SK-N-SH treated with all-trans-retinoic acid at 6 μM for 48 hours (cell line): ENCODE results near the gene KCNMA1.

Experiments used
- ATAC-seq: fragments of 200-7000 bp; cut with Tn5 transposase; 3 replicates; pipeline ENCODE4 v1.9.1; 2020; ENCODE audit warnings: mild to moderate bottlenecking, moderate library complexity
- ARNTL ChIP-seq: fragments of 450-650 bp; formaldehyde crosslinking; IDR thresholded peaks from 2 replicates; pipeline ENCODE4 v1.5.0; 2020; ENCODE audit warnings: low read depth, mild to moderate bottlenecking, moderate library complexity, borderline replicate concordance
- BACH2 ChIP-seq: fragments of 250-450 bp; sonication (Bioruptor Pico); IDR thresholded peaks from 2 replicates; pipeline ENCODE4 v1.9.0; 2021; ENCODE audit warnings: mild to moderate bottlenecking, borderline replicate concordance
- CSDC2 ChIP-seq: fragments of 250-450 bp; sonication (Bioruptor Pico); IDR thresholded peaks from 2 replicates; pipeline ENCODE4 v1.5.0; 2020; ENCODE audit warnings: mild to moderate bottlenecking, moderate library complexity
- ESRRG ChIP-seq: fragments of 250-450 bp; sonication (Bioruptor Pico); IDR thresholded peaks from 2 replicates; pipeline ENCODE4 v1.6.1; 2021; ENCODE audit warnings: mild to moderate bottlenecking
- GLIS3 ChIP-seq: fragments of 250-450 bp; sonication (Bioruptor Pico); IDR thresholded peaks from 2 replicates; pipeline ENCODE4 v1.5.0; 2020; ENCODE audit warnings: mild to moderate bottlenecking, moderate library complexity
- OSR1 ChIP-seq: fragments of 250-450 bp; sonication (Bioruptor Pico); IDR thresholded peaks from 2 replicates; pipeline ENCODE4 v1.8.0; 2022; ENCODE audit warnings: moderate library complexity, mild to moderate bottlenecking, inconsistent platforms
- PPARA ChIP-seq: fragments of 250-450 bp; sonication (Bioruptor Pico); IDR thresholded peaks from 2 replicates; pipeline ENCODE4 v1.5.0; 2020; ENCODE audit warnings: mild to moderate bottlenecking, borderline replicate concordance
- RARB ChIP-seq: fragments of 250-450 bp; sonication (Bioruptor Pico); IDR thresholded peaks from 2 replicates; pipeline ENCODE4 v1.8.0; 2021; ENCODE audit warnings: mild to moderate bottlenecking, moderate library complexity
- SNAI2 ChIP-seq: fragments of 250-450 bp; sonication (Bioruptor Pico); IDR thresholded peaks from 2 replicates; pipeline ENCODE4 v1.5.0; 2020; ENCODE audit warnings: mild to moderate bottlenecking, moderate library complexity
- TCF4 ChIP-seq: fragments of 250-450 bp; sonication (Bioruptor Pico); IDR thresholded peaks from 2 replicates; pipeline ENCODE4 v1.8.0; 2021; ENCODE audit warnings: mild to moderate bottlenecking, moderate library complexity, borderline replicate concordance
- TOX ChIP-seq: fragments of 250-450 bp; sonication (Bioruptor Pico); IDR thresholded peaks from 2 replicates; pipeline ENCODE4 v1.8.0; 2021; ENCODE audit warnings: mild to moderate bottlenecking, moderate library complexity, borderline replicate concordance
- ZC3H10 ChIP-seq: fragments of 250-450 bp; sonication (Bioruptor Pico); IDR thresholded peaks from 2 replicates; pipeline ENCODE4 v1.5.1; 2021; ENCODE audit warnings: mild to moderate bottlenecking, moderate library complexity
- ZFP30 ChIP-seq: fragments of 450-650 bp; formaldehyde crosslinking; IDR thresholded peaks from 2 replicates; pipeline ENCODE4 v1.5.0; 2022; ENCODE audit warnings: mild to moderate bottlenecking, moderate library complexity
- ZNF565 ChIP-seq: fragments of 450-650 bp; formaldehyde crosslinking; conservative IDR thresholded peaks from 2 replicates; pipeline ENCODE4 v1.5.0; 2020; ENCODE audit warnings: low read depth, mild to moderate bottlenecking, moderate library complexity
- ZNF70 ChIP-seq: fragments of 450-650 bp; formaldehyde crosslinking; IDR thresholded peaks from 2 replicates; pipeline ENCODE4 v1.5.0; 2020; ENCODE audit warnings: mild to moderate bottlenecking, moderate library complexity
- ZNF8 ChIP-seq: fragments of 450-650 bp; formaldehyde crosslinking; IDR thresholded peaks from 2 replicates; pipeline ENCODE4 v1.5.0; 2020; ENCODE audit warnings: mild to moderate bottlenecking, moderate library complexity
- TF ChIP-seq, protein P1 (sequence below): fragments of 250-450 bp; sonication (Bioruptor Pico); IDR thresholded peaks from 2 replicates; pipeline ENCODE4 v1.5.1; 2020; ENCODE audit warnings: low read depth, mild to moderate bottlenecking, moderate library complexity
- TF ChIP-seq, protein P2 (sequence below): fragments of 250-450 bp; sonication (Bioruptor Pico); IDR thresholded peaks from 2 replicates; pipeline ENCODE4 v1.8.0; 2020; ENCODE audit warnings: mild to moderate bottlenecking, moderate library complexity, borderline replicate concordance
- TF ChIP-seq, protein P3 (sequence below): fragments of 250-450 bp; sonication (Bioruptor Pico); IDR thresholded peaks from 2 replicates; pipeline ENCODE4 v1.8.0; 2021; ENCODE audit warnings: low read depth, mild to moderate bottlenecking, moderate library complexity, borderline replicate concordance
- TF ChIP-seq, protein P4 (sequence below): fragments of 250-450 bp; sonication (Bioruptor Pico); IDR thresholded peaks from 2 replicates; pipeline ENCODE4 v1.5.0; 2020; ENCODE audit warnings: mild to moderate bottlenecking, moderate library complexity
- TF ChIP-seq, protein P5 (sequence below): fragments of 250-450 bp; sonication (Bioruptor Pico); IDR thresholded peaks from 2 replicates; pipeline ENCODE4 v1.5.1; 2021; ENCODE audit warnings: mild to moderate bottlenecking, moderate library complexity

The KCNMA1 gene

DNA sequence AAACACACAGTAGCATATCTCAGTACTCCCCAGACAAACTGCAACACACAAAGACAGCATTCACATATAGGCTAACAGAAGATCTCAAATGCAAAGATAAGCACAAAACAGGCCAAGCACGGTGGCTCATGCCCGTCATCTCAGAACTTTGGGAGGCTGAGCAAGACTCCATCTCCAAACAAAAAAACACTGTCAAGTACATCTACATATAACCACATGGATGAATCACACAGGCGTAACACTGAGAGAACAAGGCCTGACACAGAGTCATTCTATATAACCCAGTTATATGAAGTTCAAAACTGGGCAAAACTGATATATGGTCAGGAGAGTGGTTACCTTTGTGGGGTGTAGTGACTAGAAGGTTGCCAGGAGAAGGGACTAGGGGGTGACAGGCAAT, 506.4 kb downstream of the KCNMA1 start:
- TF ChIP-seq, protein P1, sequence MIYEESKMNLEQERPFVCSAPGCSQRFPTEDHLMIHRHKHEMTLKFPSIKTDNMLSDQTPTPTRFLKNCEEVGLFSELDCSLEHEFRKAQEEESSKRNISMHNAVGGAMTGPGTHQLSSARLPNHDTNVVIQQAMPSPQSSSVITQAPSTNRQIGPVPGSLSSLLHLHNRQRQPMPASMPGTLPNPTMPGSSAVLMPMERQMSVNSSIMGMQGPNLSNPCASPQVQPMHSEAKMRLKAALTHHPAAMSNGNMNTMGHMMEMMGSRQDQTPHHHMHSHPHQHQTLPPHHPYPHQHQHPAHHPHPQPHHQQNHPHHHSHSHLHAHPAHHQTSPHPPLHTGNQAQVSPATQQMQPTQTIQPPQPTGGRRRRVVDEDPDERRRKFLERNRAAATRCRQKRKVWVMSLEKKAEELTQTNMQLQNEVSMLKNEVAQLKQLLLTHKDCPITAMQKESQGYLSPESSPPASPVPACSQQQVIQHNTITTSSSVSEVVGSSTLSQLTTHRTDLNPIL: no peak
- no peak for TF ChIP-seq OSR1
- TF ChIP-seq ZNF70 (CRISPR knock-in tag): no peak
- TF ChIP-seq TOX (CRISPR knock-in tag): no peak
- TF ChIP-seq ZNF8 (CRISPR knock-in tag): no peak
- TF ChIP-seq, protein P2, sequence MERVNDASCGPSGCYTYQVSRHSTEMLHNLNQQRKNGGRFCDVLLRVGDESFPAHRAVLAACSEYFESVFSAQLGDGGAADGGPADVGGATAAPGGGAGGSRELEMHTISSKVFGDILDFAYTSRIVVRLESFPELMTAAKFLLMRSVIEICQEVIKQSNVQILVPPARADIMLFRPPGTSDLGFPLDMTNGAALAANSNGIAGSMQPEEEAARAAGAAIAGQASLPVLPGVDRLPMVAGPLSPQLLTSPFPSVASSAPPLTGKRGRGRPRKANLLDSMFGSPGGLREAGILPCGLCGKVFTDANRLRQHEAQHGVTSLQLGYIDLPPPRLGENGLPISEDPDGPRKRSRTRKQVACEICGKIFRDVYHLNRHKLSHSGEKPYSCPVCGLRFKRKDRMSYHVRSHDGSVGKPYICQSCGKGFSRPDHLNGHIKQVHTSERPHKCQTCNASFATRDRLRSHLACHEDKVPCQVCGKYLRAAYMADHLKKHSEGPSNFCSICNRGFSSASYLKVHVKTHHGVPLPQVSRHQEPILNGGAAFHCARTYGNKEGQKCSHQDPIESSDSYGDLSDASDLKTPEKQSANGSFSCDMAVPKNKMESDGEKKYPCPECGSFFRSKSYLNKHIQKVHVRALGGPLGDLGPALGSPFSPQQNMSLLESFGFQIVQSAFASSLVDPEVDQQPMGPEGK: no peak
- TF ChIP-seq ARNTL (CRISPR knock-in tag): no peak
- TF ChIP-seq TCF4: no peak
- no peak for TF ChIP-seq RARB (CRISPR knock-in tag)
- TF ChIP-seq SNAI2 (CRISPR knock-in tag): no peak
- TF ChIP-seq ZNF565 (CRISPR knock-in tag): no peak
- TF ChIP-seq GLIS3 (CRISPR knock-in tag): no peak
- no peak for TF ChIP-seq ZFP30 (CRISPR knock-in tag)
- TF ChIP-seq ESRRG (CRISPR knock-in tag): no peak
- no peak for TF ChIP-seq PPARA (CRISPR knock-in tag)
- TF ChIP-seq, protein P3, sequence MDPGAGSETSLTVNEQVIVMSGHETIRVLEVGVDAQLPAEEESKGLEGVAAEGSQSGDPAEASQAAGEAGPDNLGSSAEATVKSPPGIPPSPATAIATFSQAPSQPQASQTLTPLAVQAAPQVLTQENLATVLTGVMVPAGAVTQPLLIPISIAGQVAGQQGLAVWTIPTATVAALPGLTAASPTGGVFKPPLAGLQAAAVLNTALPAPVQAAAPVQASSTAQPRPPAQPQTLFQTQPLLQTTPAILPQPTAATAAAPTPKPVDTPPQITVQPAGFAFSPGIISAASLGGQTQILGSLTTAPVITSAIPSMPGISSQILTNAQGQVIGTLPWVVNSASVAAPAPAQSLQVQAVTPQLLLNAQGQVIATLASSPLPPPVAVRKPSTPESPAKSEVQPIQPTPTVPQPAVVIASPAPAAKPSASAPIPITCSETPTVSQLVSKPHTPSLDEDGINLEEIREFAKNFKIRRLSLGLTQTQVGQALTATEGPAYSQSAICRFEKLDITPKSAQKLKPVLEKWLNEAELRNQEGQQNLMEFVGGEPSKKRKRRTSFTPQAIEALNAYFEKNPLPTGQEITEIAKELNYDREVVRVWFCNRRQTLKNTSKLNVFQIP (CRISPR knock-in tag): no peak
- TF ChIP-seq, protein P4, sequence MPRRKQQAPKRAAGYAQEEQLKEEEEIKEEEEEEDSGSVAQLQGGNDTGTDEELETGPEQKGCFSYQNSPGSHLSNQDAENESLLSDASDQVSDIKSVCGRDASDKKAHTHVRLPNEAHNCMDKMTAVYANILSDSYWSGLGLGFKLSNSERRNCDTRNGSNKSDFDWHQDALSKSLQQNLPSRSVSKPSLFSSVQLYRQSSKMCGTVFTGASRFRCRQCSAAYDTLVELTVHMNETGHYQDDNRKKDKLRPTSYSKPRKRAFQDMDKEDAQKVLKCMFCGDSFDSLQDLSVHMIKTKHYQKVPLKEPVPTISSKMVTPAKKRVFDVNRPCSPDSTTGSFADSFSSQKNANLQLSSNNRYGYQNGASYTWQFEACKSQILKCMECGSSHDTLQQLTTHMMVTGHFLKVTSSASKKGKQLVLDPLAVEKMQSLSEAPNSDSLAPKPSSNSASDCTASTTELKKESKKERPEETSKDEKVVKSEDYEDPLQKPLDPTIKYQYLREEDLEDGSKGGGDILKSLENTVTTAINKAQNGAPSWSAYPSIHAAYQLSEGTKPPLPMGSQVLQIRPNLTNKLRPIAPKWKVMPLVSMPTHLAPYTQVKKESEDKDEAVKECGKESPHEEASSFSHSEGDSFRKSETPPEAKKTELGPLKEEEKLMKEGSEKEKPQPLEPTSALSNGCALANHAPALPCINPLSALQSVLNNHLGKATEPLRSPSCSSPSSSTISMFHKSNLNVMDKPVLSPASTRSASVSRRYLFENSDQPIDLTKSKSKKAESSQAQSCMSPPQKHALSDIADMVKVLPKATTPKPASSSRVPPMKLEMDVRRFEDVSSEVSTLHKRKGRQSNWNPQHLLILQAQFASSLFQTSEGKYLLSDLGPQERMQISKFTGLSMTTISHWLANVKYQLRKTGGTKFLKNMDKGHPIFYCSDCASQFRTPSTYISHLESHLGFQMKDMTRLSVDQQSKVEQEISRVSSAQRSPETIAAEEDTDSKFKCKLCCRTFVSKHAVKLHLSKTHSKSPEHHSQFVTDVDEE (CRISPR knock-in tag): no peak
- no peak for TF ChIP-seq ZC3H10 (CRISPR knock-in tag)
- TF ChIP-seq, protein P5, sequence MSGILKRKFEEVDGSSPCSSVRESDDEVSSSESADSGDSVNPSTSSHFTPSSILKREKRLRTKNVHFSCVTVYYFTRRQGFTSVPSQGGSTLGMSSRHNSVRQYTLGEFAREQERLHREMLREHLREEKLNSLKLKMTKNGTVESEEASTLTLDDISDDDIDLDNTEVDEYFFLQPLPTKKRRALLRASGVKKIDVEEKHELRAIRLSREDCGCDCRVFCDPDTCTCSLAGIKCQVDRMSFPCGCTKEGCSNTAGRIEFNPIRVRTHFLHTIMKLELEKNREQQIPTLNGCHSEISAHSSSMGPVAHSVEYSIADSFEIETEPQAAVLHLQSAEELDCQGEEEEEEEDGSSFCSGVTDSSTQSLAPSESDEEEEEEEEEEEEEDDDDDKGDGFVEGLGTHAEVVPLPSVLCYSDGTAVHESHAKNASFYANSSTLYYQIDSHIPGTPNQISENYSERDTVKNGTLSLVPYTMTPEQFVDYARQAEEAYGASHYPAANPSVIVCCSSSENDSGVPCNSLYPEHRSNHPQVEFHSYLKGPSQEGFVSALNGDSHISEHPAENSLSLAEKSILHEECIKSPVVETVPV (CRISPR knock-in tag): no peak
- ATAC-seq: no peak

DNA sequence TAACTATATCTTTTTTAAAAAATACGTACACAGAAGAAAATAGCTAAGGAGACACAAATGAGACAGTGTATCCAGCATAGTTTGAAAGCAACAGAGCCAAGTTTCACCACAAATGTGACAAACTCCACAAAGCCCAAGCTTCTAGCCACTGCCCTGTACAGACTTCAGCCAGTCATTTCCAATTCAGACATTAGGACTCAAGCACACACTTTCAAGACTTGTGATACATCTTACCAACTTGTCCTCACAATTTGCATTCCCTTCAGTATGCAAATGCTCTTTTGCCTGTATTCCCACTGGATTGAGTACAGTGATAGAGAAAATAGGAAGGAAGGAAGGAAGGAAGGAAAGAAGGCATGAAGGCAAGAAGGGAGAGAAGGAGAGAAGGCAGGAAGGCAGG, 510.4 kb downstream of the KCNMA1 start:
- TF ChIP-seq, protein P4 (CRISPR knock-in tag): no peak
- TF ChIP-seq ARNTL (CRISPR knock-in tag) (no peak), PPARA (CRISPR knock-in tag) (no peak), CSDC2 (no peak), BACH2 (no peak), ZFP30 (CRISPR knock-in tag) (no peak)
- ATAC-seq: no peak
